ENCODE measurements around the gene DUSP14. TPM values are rescaled to one million over a fixed set of nuclear protein-coding genes. Genes with fewer than 3 reads are reported as not detected.
A peak's percentile ranks its signal among the peaks of the same experiment; 100 is the strongest.

The DUSP14 gene
- polyA plus RNA-seq, 3 donors, result 11.2 to 18.1 (median 15.8) TPM

GRCh38 chr17:37476431-37477120 lies 13.1 kb upstream of the DUSP14 start:
- no peak for DNase-seq (ENCODE audit: extremely low read depth in 1 of 11, low read depth in 9 of 11, low spot score in 4 of 11)

- DNase-seq (ENCODE audit: extremely low read depth in 1 of 11, low read depth in 9 of 11, low spot score in 4 of 11), result no peak
Measured at GRCh38 chr17:37478187-37478586, 11.5 kb upstream of the DUSP14 start.

GRCh38 chr17:37479025-37479424 lies 10.7 kb upstream of the DUSP14 start:
- DNase-seq (ENCODE audit: extremely low read depth in 1 of 11, low read depth in 9 of 11, low spot score in 4 of 11), result no peak

- DNase-seq (ENCODE audit: extremely low read depth in 1 of 11, low read depth in 9 of 11, low spot score in 4 of 11), result no peak
Measured at GRCh38 chr17:37480427-37480826, 9.3 kb upstream of the DUSP14 start.

- DNase-seq (ENCODE audit: extremely low read depth in 1 of 11, low read depth in 9 of 11, low spot score in 4 of 11), result no peak
Measured at GRCh38 chr17:37481001-37481665, 8.6 kb upstream of the DUSP14 start.

GRCh38 chr17:37483311-37484039 lies 6.2 kb upstream of the DUSP14 start:
- no peak for DNase-seq (ENCODE audit: extremely low read depth in 1 of 11, low read depth in 9 of 11, low spot score in 4 of 11)

- DNase-seq (ENCODE audit: extremely low read depth in 1 of 11, low read depth in 9 of 11, low spot score in 4 of 11), result no peak
Measured at GRCh38 chr17:37485938-37486570, 3.6 kb upstream of the DUSP14 start.

- DNase-seq (ENCODE audit: extremely low read depth in 1 of 11, low read depth in 9 of 11, low spot score in 4 of 11), result peak in 3 of 11 donors; percentile 57 to 61 (median 59)
Measured at GRCh38 chr17:37488009-37488604, 1.6 kb upstream of the DUSP14 start.

- DNase-seq (ENCODE audit: extremely low read depth in 1 of 11, low read depth in 9 of 11, low spot score in 4 of 11), result peak in 4 of 11 donors; percentile 39 to 48 (median 44)
Measured at GRCh38 chr17:37488607-37489196, 989 bp upstream of the DUSP14 start.

- DNase-seq (ENCODE audit: extremely low read depth in 1 of 11, low read depth in 9 of 11, low spot score in 4 of 11), result peak in 5 of 11 donors; percentile 35 to 65 (median 64)
Measured at GRCh38 chr17:37490022-37490587, 414 bp downstream of the DUSP14 start.

GRCh38 chr17:37490638-37491614 lies 1.2 kb downstream of the DUSP14 start:
- DNase-seq (ENCODE audit: extremely low read depth in 1 of 11, low read depth in 9 of 11, low spot score in 4 of 11), result peak in 1 of 11 donors; percentile 17

- DNase-seq (ENCODE audit: extremely low read depth in 1 of 11, low read depth in 9 of 11, low spot score in 4 of 11), result no peak
Measured at GRCh38 chr17:37492167-37492566, 2.5 kb downstream of the DUSP14 start.

- no peak for DNase-seq (ENCODE audit: extremely low read depth in 1 of 11, low read depth in 9 of 11, low spot score in 4 of 11)
Measured at GRCh38 chr17:37493249-37494027, 3.7 kb downstream of the DUSP14 start.

GRCh38 chr17:37494401-37494831 lies 4.7 kb downstream of the DUSP14 start:
- no peak for DNase-seq (ENCODE audit: extremely low read depth in 1 of 11, low read depth in 9 of 11, low spot score in 4 of 11)

- DNase-seq (ENCODE audit: extremely low read depth in 1 of 11, low read depth in 9 of 11, low spot score in 4 of 11), result no peak
Measured at GRCh38 chr17:37494971-37495370, 5.3 kb downstream of the DUSP14 start.

GRCh38 chr17:37500378-37500777 lies 10.7 kb downstream of the DUSP14 start:
- no peak for DNase-seq (ENCODE audit: extremely low read depth in 1 of 11, low read depth in 9 of 11, low spot score in 4 of 11)

All from renal cortex interstitium (tissue), 11 donors.